Esophagus (tissue), 2 donors: Measurements from ENCODE around the gene UBL7. TPM values are rescaled to one million over a fixed set of nuclear protein-coding genes. Genes with fewer than 3 reads are reported as not detected.

ENCODE experiments used
- H3K27ac ChIP-seq, 2 donors: one replicate each; pipeline ENCODE4 v1.5.1; 2013; ENCODE audit warnings: low read depth in 2 of 2, mild to moderate bottlenecking in 2 of 2, inconsistent platforms in 1 of 2, low read length in 1 of 2, moderate library complexity in 1 of 2
- H3K27me3 ChIP-seq, 2 donors: one replicate each; pipeline ENCODE4 v1.6.1; 2013; ENCODE audit warnings: low read length in 2 of 2, control low read depth in 1 of 2, mild to moderate bottlenecking in 1 of 2; ENCODE audit not compliant: insufficient read depth in 2 of 2, control insufficient read depth in 1 of 2
- H3K36me3 ChIP-seq, 2 donors: one replicate each; pipeline ENCODE4 v1.6.1; 2013; ENCODE audit warnings: low read length in 1 of 2; ENCODE audit not compliant: control insufficient read depth in 2 of 2, insufficient read depth in 2 of 2
- H3K4me1 ChIP-seq, 2 donors: one replicate each; pipeline ENCODE4 v1.6.1; 2013; ENCODE audit warnings: low read length in 1 of 2; ENCODE audit not compliant: control insufficient read depth in 2 of 2, insufficient read depth in 2 of 2
- H3K4me3 ChIP-seq, 2 donors: one replicate each; pipeline ENCODE4 v1.5.1; 2013; ENCODE audit warnings: low read length in 2 of 2, mild to moderate bottlenecking in 2 of 2, low read depth in 1 of 2, moderate library complexity in 1 of 2
- H3K9me3 ChIP-seq, 2 donors: one replicate each; pipeline ENCODE4 v1.6.1; 2013; ENCODE audit warnings: mild to moderate bottlenecking in 2 of 2, low read depth in 1 of 2, low read length in 1 of 2, moderate library complexity in 1 of 2; ENCODE audit not compliant: control insufficient read depth in 2 of 2, insufficient read depth in 1 of 2
- WGBS, 2 donors: extraction: QIAGEN DNeasy Blood & Tissue Kit; methylation state at CpG; one replicate each; pipeline ENCODE4 v1.1.7; 2013; 5-methylcytosine and 5-hydroxymethylcytosine counted together
- polyA plus RNA-seq, 2 donors: library from polyadenylated mRNA; stranded (reverse); fragments of 200-250 nt; gene quantifications; one replicate each; pipeline ENCODE4 v1.2.3, GENCODE V29; 2013
- donor health status: healthy with polysubstance abuse.
- donor health status: Bipolar disorder and iron deficiency.

Gene UBL7
- 10 to 100 TPM; 19.0 to 30.0 TPM for polyA plus RNA-seq

DNA sequence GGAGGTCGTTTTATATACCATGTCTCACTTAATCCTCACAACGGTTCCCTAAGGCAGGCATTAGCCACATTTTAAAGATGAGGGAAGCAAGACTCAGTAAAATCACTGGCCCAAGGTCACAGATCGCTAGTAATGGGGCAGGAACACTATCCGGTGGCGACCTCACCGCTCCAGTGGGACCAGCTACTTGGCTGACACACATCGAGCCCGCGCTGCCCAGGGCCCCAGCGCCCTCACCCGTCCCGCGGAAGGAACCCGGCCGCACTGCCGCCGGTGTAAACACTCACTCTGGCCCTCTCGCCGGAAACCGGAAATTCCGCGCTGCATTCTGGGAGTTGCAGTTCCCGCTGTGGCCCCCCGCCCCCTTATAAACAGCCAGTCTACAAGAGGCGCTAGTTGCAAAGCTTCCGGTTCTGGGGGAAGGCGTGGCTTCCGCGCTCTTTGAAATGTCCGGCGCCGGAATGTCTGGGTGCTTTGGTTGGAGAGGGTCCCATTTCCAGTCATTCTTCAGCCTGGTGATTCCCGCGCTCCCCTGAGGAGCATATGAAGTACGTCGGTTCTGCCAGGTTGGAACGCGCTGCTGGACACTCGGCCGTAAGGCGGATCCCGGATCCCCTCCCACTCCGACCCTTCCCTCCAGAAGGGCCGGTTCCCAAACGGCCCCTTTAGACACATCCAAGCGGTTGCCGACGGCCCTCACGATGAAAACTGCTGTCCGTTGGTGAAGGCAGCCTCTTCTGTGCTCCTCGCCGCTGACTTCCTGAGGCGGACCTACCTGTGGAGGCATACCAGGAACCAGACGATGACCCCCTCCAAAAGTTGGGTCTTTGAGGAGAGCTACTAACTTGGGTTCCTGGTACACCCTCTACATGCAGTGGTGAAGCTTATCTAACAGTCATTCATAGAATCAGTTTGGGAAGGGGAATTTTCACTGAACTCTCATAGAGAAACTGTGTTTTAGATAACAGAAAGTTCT is at the start of gene UBL7:
Gene UBL7 (minus strand): TSS at position 290 of the 976 bp plus-strand sequence. CDS start 2,293 bp downstream, outside the sequence.
- H3K27ac ChIP-seq = peak within 1 kb of the TSS; percentile 61 to 91

DNA sequence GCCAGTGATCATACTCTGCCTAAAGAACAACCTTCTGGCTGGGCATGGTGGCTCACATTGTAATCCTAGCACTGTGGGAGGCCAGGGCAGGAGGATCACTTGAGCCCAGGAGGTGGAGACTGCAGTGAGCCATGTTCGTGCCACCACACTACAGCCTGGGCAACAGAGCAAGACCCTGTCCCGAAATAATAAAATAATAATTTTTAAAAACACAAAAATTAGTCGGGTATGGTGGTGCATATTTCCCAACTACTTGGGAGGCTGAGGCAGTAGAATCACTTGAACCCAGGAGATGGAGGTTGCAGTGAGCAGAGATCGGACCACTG is 45.5 kb upstream of the UBL7 start:
- Histone ChIP-seq H3K27ac (no peak overlapping the region), H3K9me3 (no peaks in the 10 kb centered on the region), H3K4me1 (no peaks in the 10 kb centered on the region), H3K4me3 (no peak overlapping the region), H3K27me3 (no peaks in the 10 kb centered on the region), H3K36me3 (peaks cover 0 to 3% of the 10 kb centered on the region in 2 donors)
- 94 to 96% methylated on average over 4 of the region's 4 CpGs for WGBS, 2 donors

More for the DNA sequence above, at the start of gene UBL7:
- Histone ChIP-seq H3K4me3 (peak within 1 kb of the TSS; percentile 71 to 87), H3K4me1 (peaks cover 0 to 2% of the 10 kb centered on the region in 2 donors), H3K27me3 (no peaks in the 10 kb centered on the region), H3K9me3 (no peaks in the 10 kb centered on the region), H3K36me3 (peaks cover 0 to 2% of the 10 kb centered on the region in 2 donors)
- 0% methylated on average over 52 to 54 of the region's 54 CpGs for WGBS, 2 donors

- 91 to 92% methylated on average over 6 of the region's 6 CpGs for WGBS, 2 donors
- H3K27ac ChIP-seq = no peak overlapping the region
- H3K27me3 ChIP-seq = no peaks in the 10 kb centered on the region
- no peaks in the 10 kb centered on the region for H3K4me1 ChIP-seq
- H3K36me3 ChIP-seq = peaks cover 0 to 3% of the 10 kb centered on the region in 2 donors
- H3K4me3 ChIP-seq = no peak overlapping the region
- no peaks in the 10 kb centered on the region for H3K9me3 ChIP-seq
Observed at GRCh38 chr15:74505837-74506514, 45.0 kb upstream of the UBL7 start.

- 93 to 98% methylated on average over 4 of the region's 4 CpGs for WGBS, 2 donors
- Histone ChIP-seq H3K27me3 (no peaks in the 10 kb centered on the region), H3K36me3 (peaks cover 0 to 3% of the 10 kb centered on the region in 2 donors), H3K4me1 (no peaks in the 10 kb centered on the region), H3K27ac (no peak overlapping the region), H3K9me3 (no peaks in the 10 kb centered on the region), H3K4me3 (no peak overlapping the region)
Observed at GRCh38 chr15:74504836-74505235, 43.9 kb upstream of the UBL7 start.

GRCh38 chr15:74504418-74504817 is 43.5 kb upstream of the UBL7 start:
- no peaks in the 10 kb centered on the region for H3K9me3 ChIP-seq
- WGBS, 2 donors = 90 to 91% methylated on average over 3 of the region's 3 CpGs
- H3K4me3 ChIP-seq = no peak overlapping the region
- peaks cover 0 to 3% of the 10 kb centered on the region in 2 donors for H3K36me3 ChIP-seq
- no peak overlapping the region for H3K27ac ChIP-seq
- no peaks in the 10 kb centered on the region for H3K27me3 ChIP-seq
- no peaks in the 10 kb centered on the region for H3K4me1 ChIP-seq

DNA sequence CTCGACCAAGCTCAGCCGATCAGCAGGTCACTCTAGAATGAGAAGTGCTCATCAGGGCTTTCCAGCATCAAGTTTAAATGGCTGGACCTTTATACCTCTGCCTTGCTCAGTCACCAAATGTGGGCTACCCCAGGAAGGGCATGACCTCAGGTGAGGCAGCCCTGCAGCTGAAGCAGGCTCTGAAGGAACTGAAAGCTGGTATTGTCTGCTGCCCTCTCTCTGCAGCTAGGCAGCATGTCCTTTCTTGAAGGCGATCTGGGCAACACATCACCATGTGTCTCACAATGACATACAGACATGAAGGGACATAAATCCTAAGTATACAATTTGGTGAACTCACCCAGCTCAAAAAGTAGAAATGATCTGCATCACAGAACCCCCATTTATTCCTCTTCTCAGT is 41.3 kb upstream of the UBL7 start:
- no peaks in the 10 kb centered on the region for H3K9me3 ChIP-seq
- no peaks in the 10 kb centered on the region for H3K27me3 ChIP-seq
- peaks cover 0 to 3% of the 10 kb centered on the region in 2 donors for H3K36me3 ChIP-seq
- H3K4me3 ChIP-seq = no peak overlapping the region
- no peaks in the 10 kb centered on the region for H3K4me1 ChIP-seq
- H3K27ac ChIP-seq = no peak overlapping the region
- WGBS, 2 donors = 83 to 92% methylated on average over 3 of the region's 3 CpGs

GRCh38 chr15:74500401-74500800 is 39.4 kb upstream of the UBL7 start:
- Histone ChIP-seq H3K4me3 (no peak overlapping the region), H3K36me3 (no peaks in the 10 kb centered on the region), H3K9me3 (no peaks in the 10 kb centered on the region), H3K4me1 (no peaks in the 10 kb centered on the region), H3K27me3 (no peaks in the 10 kb centered on the region), H3K27ac (no peak overlapping the region)
- WGBS, 2 donors = 93 to 100% methylated on average over 2 of the region's 2 CpGs

GRCh38 chr15:74499366-74499765 is 38.4 kb upstream of the UBL7 start:
- no peak overlapping the region for H3K27ac ChIP-seq

GRCh38 chr15:74497584-74497983 is 36.6 kb upstream of the UBL7 start:
- Histone ChIP-seq H3K4me3 (no peak overlapping the region), H3K36me3 (no peaks in the 10 kb centered on the region), H3K27me3 (no peaks in the 10 kb centered on the region), H3K9me3 (no peaks in the 10 kb centered on the region), H3K4me1 (no peaks in the 10 kb centered on the region), H3K27ac (no peak overlapping the region)
- WGBS, 2 donors = 47 to 58% methylated on average over 2 of the region's 2 CpGs

More at GRCh38 chr15:74499366-74499765, 38.4 kb upstream of the UBL7 start:
- no peaks in the 10 kb centered on the region for H3K27me3 ChIP-seq
- no peaks in the 10 kb centered on the region for H3K9me3 ChIP-seq
- 92 to 98% methylated on average over 2 of the region's 2 CpGs for WGBS, 2 donors
- no peak overlapping the region for H3K4me3 ChIP-seq
- H3K4me1 ChIP-seq = no peaks in the 10 kb centered on the region
- H3K36me3 ChIP-seq = no peaks in the 10 kb centered on the region
